IgD-negative memory B cell (primary cell): ENCODE measurements around the gene NFRKB. TPM values are rescaled to one million over a fixed set of nuclear protein-coding genes. Genes with fewer than 3 reads are reported as not detected.
A peak's percentile ranks its signal among the peaks of the same experiment; 100 is the strongest.
"Not testable (repeated sequence)": the region's sequence is repeated elsewhere in the genome, so short reads cannot be mapped to it uniquely, and the experiment has no call there.

Source experiments
- H3K27ac Mint-ChIP-seq, 3 donors: one replicate each; pipeline ENCODE4 v1.8.0; 2020 to 2022; ENCODE audit warnings: mild to moderate bottlenecking in 3 of 3, mixed read lengths in 3 of 3, moderate library complexity in 1 of 3
- H3K27me3 Mint-ChIP-seq: one replicate; pipeline ENCODE4 v1.8.0; 2021; ENCODE audit warnings: mixed read lengths
- H3K36me3 Mint-ChIP-seq: one replicate; pipeline ENCODE4 v1.8.0; 2020; ENCODE audit warnings: mild to moderate bottlenecking, mixed read lengths
- H3K4me1 Mint-ChIP-seq, 3 donors: one replicate each; pipeline ENCODE4 v1.8.0; 2020 to 2022; ENCODE audit warnings: mixed read lengths in 3 of 3, mild to moderate bottlenecking in 1 of 3
- H3K4me3 Mint-ChIP-seq, 4 donors: one replicate each; pipeline ENCODE4 v1.8.0; 2020 to 2022; ENCODE audit warnings: mild to moderate bottlenecking in 4 of 4, mixed read lengths in 4 of 4, moderate library complexity in 3 of 4
- H3K9me3 Mint-ChIP-seq, 3 donors: one replicate each; pipeline ENCODE4 v1.8.0; 2020 to 2021; ENCODE audit warnings: mixed read lengths in 3 of 3, mild to moderate bottlenecking in 1 of 3
- polyA plus RNA-seq: library from polyadenylated mRNA; unstranded; fragments of 300-500 nt; fragmentation: Illumina TruSeq; gene quantifications from one replicate; pipeline ENCODE4 v1.2.3, GENCODE V29; 2021

The NFRKB gene
- polyA plus RNA-seq, 1 donor from 2014 or later, result 17.9 TPM

DNA sequence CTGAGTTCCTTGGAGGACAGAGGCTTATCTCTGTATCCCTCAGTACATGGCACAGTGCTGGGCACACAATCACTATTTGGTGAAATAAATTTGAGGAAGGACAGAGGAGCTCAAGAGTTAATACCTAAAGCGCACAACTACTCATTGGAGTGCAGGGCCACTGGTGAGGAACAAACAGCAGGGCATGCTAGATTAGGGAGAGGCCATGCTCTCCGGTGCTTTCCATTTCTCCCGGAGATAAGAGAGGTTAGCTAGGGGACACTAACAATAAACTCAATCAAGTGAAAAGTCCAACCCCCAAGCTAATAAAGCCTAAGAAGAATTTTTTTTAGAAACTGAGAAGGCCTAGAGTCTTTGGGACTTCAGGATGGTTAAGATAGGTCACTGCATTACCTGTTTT is 29.1 kb downstream of the NFRKB start:
- Mint-ChIP-seq H3K4me1 (no peaks in the 10 kb centered on the region), H3K36me3 (peaks cover 5% of the 10 kb centered on the region), H3K27ac (no peak overlapping the region), H3K4me3 (no peak overlapping the region), H3K9me3 (no peaks in the 10 kb centered on the region), H3K27me3 (no peaks in the 10 kb centered on the region)

DNA sequence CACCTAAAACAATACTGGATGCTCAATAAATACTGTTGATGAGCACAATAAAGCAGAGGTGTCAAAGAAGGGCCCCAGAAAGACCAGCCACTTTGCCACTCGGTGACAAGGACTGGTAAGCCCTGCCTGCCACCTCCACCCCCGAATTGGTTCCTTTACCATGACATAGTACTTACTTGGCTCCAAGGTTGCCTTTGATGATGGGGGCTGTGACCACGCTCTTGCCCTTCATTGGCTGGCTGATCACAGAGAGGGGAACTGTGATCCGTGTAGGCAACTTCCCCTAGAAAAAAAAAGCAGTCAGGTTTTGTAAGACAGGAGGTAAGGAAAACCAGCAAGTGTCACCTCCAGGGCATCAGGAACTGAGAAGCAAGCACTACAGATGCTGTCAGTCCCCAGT is 29.7 kb downstream of the NFRKB start:
- no peaks in the 10 kb centered on the region for H3K4me1 Mint-ChIP-seq
- peak overlapping the region in 1 of 3 donors; percentile 34 for H3K27ac Mint-ChIP-seq
- H3K36me3 Mint-ChIP-seq, result peaks cover 5% of the 10 kb centered on the region
- H3K9me3 Mint-ChIP-seq, result no peaks in the 10 kb centered on the region
- no peaks in the 10 kb centered on the region for H3K27me3 Mint-ChIP-seq
- no peak overlapping the region for H3K4me3 Mint-ChIP-seq

DNA sequence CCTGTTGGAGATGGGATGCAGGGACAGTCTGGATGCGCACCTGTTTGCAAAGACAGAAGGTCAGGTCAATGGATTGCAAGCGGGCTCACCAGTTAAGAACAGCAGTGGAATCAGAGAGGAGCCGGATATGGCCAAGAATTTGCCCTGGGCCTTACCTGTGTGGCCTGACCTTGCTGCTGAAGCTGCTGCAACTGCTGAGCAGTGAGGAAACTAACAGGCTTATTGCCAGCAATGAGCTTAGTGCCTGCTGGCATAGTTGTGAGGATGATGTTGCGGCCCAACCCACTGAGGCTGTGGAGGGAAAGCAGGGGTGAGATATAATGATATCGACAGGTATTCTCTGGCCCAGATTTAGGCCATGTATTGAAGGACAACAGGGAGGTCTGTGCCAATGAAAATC is 30.6 kb downstream of the NFRKB start:
- no peaks in the 10 kb centered on the region for H3K4me1 Mint-ChIP-seq
- no peaks in the 10 kb centered on the region for H3K27me3 Mint-ChIP-seq
- no peak overlapping the region for H3K4me3 Mint-ChIP-seq
- H3K36me3 Mint-ChIP-seq, result peaks cover 5% of the 10 kb centered on the region
- H3K9me3 Mint-ChIP-seq, result peaks cover 0 to under 1% (median 0%) of the 10 kb centered on the region in 3 donors
- H3K27ac Mint-ChIP-seq, result no peak overlapping the region

- H3K4me3 Mint-ChIP-seq, result no peak overlapping the region
- no peaks in the 10 kb centered on the region for H3K4me1 Mint-ChIP-seq
- H3K27me3 Mint-ChIP-seq, result no peaks in the 10 kb centered on the region
- peaks cover 0 to 2% (median 0%) of the 10 kb centered on the region in 3 donors for H3K9me3 Mint-ChIP-seq
- peaks cover 5% of the 10 kb centered on the region for H3K36me3 Mint-ChIP-seq
- H3K27ac Mint-ChIP-seq, result peak overlapping the region in 1 of 3 donors; percentile 9
Observed at GRCh38 chr11:129861702-129862522, 33.5 kb downstream of the NFRKB start.

DNA sequence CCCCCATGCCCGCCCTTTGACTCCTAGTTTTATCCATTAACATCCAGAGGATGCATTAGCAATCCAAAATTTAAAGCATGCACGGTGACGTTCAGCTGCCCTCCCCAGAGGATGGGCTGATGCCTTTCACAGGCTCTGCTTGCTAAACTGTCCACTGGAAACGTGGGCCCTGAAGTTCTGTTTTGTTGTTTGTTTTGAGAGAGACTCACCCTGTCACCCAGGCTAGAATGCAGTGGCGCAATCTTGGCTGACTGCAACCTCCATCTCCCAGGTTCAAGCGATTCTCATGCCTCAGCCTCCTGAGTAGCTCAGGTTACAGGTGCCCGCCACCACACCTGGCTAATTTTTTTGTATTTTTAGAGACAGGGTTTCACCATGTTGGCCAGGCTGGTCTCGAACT is 39.3 kb downstream of the NFRKB start:
- H3K4me3 Mint-ChIP-seq, result no peak overlapping the region
- no peaks in the 10 kb centered on the region for H3K4me1 Mint-ChIP-seq
- H3K36me3 Mint-ChIP-seq, result peaks cover 2% of the 10 kb centered on the region
- no peaks in the 10 kb centered on the region for H3K27me3 Mint-ChIP-seq
- peaks cover 0 to 2% (median 0%) of the 10 kb centered on the region in 3 donors for H3K9me3 Mint-ChIP-seq
- no peak overlapping the region for H3K27ac Mint-ChIP-seq

- Mint-ChIP-seq H3K27ac (no peak overlapping the region), H3K4me3 (no peak overlapping the region), H3K4me1 (no peaks in the 10 kb centered on the region), H3K36me3 (peaks cover 2% of the 10 kb centered on the region), H3K27me3 (no peaks in the 10 kb centered on the region), H3K9me3 (peaks cover 0 to 2% (median 0%) of the 10 kb centered on the region in 3 donors)
Observed at GRCh38 chr11:129855086-129855485, 40.3 kb downstream of the NFRKB start.

DNA sequence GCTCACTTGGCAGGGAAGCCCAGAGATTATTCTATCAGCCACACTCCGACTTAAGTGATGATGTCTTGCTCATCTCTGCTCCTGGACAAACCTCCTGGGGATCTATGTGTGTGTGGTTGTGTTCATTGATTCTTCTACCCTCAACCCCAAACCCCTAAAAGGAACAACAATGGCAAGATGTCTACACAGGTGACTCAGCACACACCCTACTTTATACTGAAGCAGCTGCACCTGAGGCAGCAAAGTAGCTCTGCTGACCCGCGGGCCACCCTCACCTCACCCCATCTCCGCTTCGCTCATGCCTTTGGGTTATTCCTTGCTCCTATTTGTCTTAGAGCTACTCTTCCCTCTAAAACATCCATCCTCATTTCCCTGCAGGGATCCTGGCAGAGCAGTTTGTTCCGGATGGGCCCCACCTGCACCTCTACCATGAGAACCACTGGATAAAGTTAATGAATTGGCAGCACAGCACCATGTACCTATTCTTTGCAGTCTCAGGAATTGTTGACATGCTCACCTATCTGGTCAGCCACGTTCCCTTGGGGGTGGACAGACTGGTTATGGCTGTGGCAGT is 41.1 kb downstream of the NFRKB start:
- Mint-ChIP-seq H3K27ac (no peak overlapping the region), H3K36me3 (peaks cover 2% of the 10 kb centered on the region), H3K4me3 (no peak overlapping the region), H3K27me3 (peaks cover 2% of the 10 kb centered on the region), H3K9me3 (no peaks in the 10 kb centered on the region), H3K4me1 (no peaks in the 10 kb centered on the region)

- no peak overlapping the region for H3K27ac Mint-ChIP-seq
- no peak overlapping the region for H3K4me3 Mint-ChIP-seq
- peaks cover 2% of the 10 kb centered on the region for H3K27me3 Mint-ChIP-seq
- H3K9me3 Mint-ChIP-seq, result no peaks in the 10 kb centered on the region
- H3K36me3 Mint-ChIP-seq, result peaks cover 2% of the 10 kb centered on the region
- H3K4me1 Mint-ChIP-seq, result no peaks in the 10 kb centered on the region
Observed at GRCh38 chr11:129853518-129854231, 41.7 kb downstream of the NFRKB start.

DNA sequence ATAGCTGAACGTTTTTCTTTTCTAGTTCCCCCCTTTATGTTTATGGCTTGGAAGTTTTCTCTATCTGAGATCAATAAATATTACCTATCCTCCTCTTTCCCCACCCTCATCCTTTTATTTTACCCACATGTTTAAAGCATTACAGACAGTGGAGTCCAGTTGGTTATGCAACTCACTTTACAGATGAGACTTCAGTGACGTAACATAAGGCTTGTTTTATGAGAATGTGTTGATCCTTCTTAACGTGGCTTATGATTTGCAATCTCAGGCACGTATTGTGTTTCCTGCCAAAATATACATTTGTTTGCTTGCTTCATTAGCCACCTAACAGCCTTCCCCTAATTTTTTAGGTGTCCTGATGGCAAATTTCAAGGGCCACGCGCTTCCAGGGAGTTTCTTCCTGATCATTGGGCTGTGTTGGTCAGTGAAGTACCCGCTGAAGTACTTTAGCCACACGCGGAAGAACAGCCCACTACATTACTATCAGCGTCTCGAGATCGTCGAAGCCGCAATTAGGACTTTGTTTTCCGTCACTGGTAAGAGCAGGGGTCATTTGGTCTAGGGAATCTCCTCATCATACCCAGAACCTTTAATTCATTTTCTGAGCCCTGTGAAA is 43.1 kb downstream of the NFRKB start:
- Mint-ChIP-seq H3K4me3 (no peak overlapping the region), H3K27me3 (peaks cover 2% of the 10 kb centered on the region), H3K9me3 (no peaks in the 10 kb centered on the region), H3K27ac (no peak overlapping the region), H3K4me1 (no peaks in the 10 kb centered on the region), H3K36me3 (peaks cover 2% of the 10 kb centered on the region)

GRCh38 chr11:129849447-129850130 is 45.8 kb downstream of the NFRKB start:
- Mint-ChIP-seq H3K4me1 (peaks cover 0 to 5% (median 0%) of the 10 kb centered on the region in 3 donors), H3K36me3 (peaks cover 1% of the 10 kb centered on the region), H3K9me3 (no peaks in the 10 kb centered on the region), H3K27me3 (peaks cover 2% of the 10 kb centered on the region), H3K4me3 (no peak overlapping the region), H3K27ac (no peak overlapping the region)

DNA sequence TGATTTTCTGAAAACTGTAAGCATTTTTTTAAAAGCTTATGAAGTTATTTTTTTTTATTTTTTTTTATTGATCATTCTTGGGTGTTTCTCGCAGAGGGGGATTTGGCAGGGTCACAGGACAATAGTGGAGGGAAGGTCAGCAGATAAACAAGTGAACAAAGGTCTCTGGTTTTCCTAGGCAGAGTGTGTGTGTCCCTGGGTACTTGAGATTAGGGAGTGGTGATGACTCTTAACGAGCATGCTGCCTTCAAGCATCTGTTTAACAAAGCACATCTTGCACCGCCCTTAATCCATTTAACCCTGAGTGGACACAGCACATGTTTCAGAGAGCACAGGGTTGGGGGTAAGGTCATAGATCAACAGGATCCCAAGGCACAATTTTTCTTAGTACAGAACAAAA is 48.0 kb downstream of the NFRKB start:
- H3K4me3 Mint-ChIP-seq, H3K27ac Mint-ChIP-seq, H3K9me3 Mint-ChIP-seq, H3K27me3 Mint-ChIP-seq, H3K36me3 Mint-ChIP-seq, H3K4me1 Mint-ChIP-seq: not testable (repeated sequence)

- no peak overlapping the region for H3K27ac Mint-ChIP-seq
- H3K4me1 Mint-ChIP-seq, result peaks cover 0 to 5% (median 0%) of the 10 kb centered on the region in 3 donors
- H3K9me3 Mint-ChIP-seq, result no peaks in the 10 kb centered on the region
- no peaks in the 10 kb centered on the region for H3K36me3 Mint-ChIP-seq
- H3K4me3 Mint-ChIP-seq, result no peak overlapping the region
- peaks cover 2% of the 10 kb centered on the region for H3K27me3 Mint-ChIP-seq
Observed at GRCh38 chr11:129846508-129847335, 48.7 kb downstream of the NFRKB start.
